Calu3 (cell line): Measurements from ENCODE around the gene RHBDD1. TPM values are rescaled to one million over a fixed set of nuclear protein-coding genes. Genes with fewer than 3 reads are reported as not detected.

Source experiments
- BruUV-seq: library from RNA; stranded (reverse); fragments of 400-500 nt; replicated peaks from 2 replicates; lab custom pipeline; 2021; lab: Mats Ljungman, UMichigan
- CTCF ChIA-PET: fragments of 300-600 bp; sonication (Branson Sonifier 250); formaldehyde crosslinking; loops from one replicate; lab custom pipeline; 2022; ENCODE audit warnings: antibody characterized with exemption; lab: Charles Lee
- DNase-seq: peaks from one replicate; pipeline ENCODE4 v3.0.0; 2022
- H3K27ac Mint-ChIP-seq: one replicate; pipeline ENCODE4 v1.8.0; 2022; ENCODE audit warnings: mixed read lengths; ENCODE audit not compliant: unreplicated experiment
- H3K27me3 Mint-ChIP-seq: one replicate; pipeline ENCODE4 v1.8.0; 2022; ENCODE audit warnings: mixed read lengths; ENCODE audit not compliant: unreplicated experiment
- H3K36me3 Mint-ChIP-seq: one replicate; pipeline ENCODE4 v1.8.0; 2022; ENCODE audit warnings: mild to moderate bottlenecking, moderate library complexity, mixed read lengths; ENCODE audit not compliant: insufficient read depth, unreplicated experiment
- H3K4me1 Mint-ChIP-seq: one replicate; pipeline ENCODE4 v1.8.0; 2022; ENCODE audit warnings: mild to moderate bottlenecking, low read depth, mixed read lengths; ENCODE audit not compliant: unreplicated experiment
- H3K4me3 Mint-ChIP-seq: one replicate; pipeline ENCODE4 v1.8.0; 2022; ENCODE audit warnings: mild to moderate bottlenecking, low read depth, moderate library complexity, mixed read lengths; ENCODE audit not compliant: unreplicated experiment
- H3K9me3 Mint-ChIP-seq: one replicate; pipeline ENCODE4 v1.8.0; 2022; ENCODE audit warnings: low read depth, mixed read lengths; ENCODE audit not compliant: unreplicated experiment
- intact Hi-C: fragments of 100-400 bp; cut with micrococcal nuclease; formaldehyde crosslinking; loops from one replicate; pipeline ENCODE4 v1.10.0; 2022; ENCODE audit not compliant: unreplicated experiment
- total RNA-seq: library from RNA; stranded (reverse); gene quantifications from 2 replicates; pipeline ENCODE4 v1.2.3, GENCODE V29; 2022
- TF ChIP-seq, protein P1 (sequence below): fragments of 200-600 bp; IDR thresholded peaks from one replicate; pipeline ENCODE4 v1.8.0; 2022; ENCODE audit warnings: antibody characterized with exemption; ENCODE audit not compliant: unreplicated experiment

RHBDD1 gene
- total RNA-seq, 1 experiment from 2014 or later, result 28.7 TPM

- no peaks in the 10 kb centered on the region for H3K27me3 Mint-ChIP-seq
Measured at GRCh38 chr2:227020416-227020815, 184.6 kb downstream of the RHBDD1 start.

DNA sequence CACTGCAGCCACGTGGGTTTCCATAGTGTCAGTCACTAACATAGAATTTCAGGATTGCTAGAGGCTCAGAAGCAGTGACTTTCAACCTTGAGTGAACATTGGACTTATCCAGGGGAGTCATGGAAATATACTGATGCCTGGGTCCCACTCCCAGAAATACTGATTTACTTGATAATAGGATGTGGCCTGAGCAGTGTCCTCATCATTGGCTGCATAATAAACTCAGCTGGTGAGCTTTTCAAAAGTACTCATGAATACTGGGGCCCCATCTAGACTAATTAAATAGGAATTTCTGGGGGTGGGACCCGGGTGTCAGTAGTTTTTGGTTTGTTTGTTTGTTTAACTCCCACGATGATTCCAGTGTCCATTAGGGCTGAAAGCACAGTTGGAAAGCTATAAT is 186.8 kb downstream of the RHBDD1 start:
- intact Hi-C loops, result no loop called here
- H3K27me3 Mint-ChIP-seq, result no peaks in the 10 kb centered on the region
- no peaks in the 10 kb centered on the region for H3K9me3 Mint-ChIP-seq
- CTCF ChIA-PET, result interaction anchor here (0.6 kb wide), 1 partner anchor 222 kb away, joined by 3 read pairs; no protein-coding TSS in a partner anchor
- no peak overlapping the region for H3K27ac Mint-ChIP-seq
- no peak overlapping the region for H3K4me3 Mint-ChIP-seq
- BruUV-seq, result no TSS peak
- H3K36me3 Mint-ChIP-seq, result peaks cover 8% of the 10 kb centered on the region
- H3K4me1 Mint-ChIP-seq, result no peaks in the 10 kb centered on the region
- TF ChIP-seq, protein P1, sequence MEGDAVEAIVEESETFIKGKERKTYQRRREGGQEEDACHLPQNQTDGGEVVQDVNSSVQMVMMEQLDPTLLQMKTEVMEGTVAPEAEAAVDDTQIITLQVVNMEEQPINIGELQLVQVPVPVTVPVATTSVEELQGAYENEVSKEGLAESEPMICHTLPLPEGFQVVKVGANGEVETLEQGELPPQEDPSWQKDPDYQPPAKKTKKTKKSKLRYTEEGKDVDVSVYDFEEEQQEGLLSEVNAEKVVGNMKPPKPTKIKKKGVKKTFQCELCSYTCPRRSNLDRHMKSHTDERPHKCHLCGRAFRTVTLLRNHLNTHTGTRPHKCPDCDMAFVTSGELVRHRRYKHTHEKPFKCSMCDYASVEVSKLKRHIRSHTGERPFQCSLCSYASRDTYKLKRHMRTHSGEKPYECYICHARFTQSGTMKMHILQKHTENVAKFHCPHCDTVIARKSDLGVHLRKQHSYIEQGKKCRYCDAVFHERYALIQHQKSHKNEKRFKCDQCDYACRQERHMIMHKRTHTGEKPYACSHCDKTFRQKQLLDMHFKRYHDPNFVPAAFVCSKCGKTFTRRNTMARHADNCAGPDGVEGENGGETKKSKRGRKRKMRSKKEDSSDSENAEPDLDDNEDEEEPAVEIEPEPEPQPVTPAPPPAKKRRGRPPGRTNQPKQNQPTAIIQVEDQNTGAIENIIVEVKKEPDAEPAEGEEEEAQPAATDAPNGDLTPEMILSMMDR, result no peak
- no peak for DNase-seq

More at GRCh38 chr2:227020416-227020815, 184.6 kb downstream of the RHBDD1 start:
- no TSS peak for BruUV-seq
- no peak for DNase-seq
- TF ChIP-seq, protein P1, result no peak
- Mint-ChIP-seq H3K4me3 (no peak overlapping the region), H3K27ac (no peak overlapping the region), H3K4me1 (no peaks in the 10 kb centered on the region), H3K9me3 (no peaks in the 10 kb centered on the region), H3K36me3 (peaks cover 8% of the 10 kb centered on the region)
- CTCF ChIA-PET, result no interaction called here
- intact Hi-C loops, result no loop called here

DNA sequence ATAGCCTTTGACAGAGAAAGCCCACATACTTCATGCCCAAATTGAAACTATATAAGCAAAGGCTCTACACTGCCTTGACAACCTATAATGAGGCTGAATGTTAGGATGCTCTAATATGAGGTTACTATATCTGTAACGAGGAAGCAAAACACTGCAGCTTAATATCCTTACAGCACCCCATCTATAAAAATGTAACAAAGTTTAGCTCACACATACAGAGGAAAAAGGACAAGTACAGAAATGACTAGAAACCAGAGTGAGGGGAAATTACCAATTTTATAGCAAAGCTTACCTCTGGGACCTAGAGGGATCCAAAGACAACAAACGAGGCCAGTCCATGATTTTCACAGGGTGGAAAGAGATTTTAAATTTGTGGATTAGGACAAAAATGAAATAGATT is 189.7 kb downstream of the RHBDD1 start:
- H3K4me3 Mint-ChIP-seq, result no peak overlapping the region
- no peaks in the 10 kb centered on the region for H3K4me1 Mint-ChIP-seq
- no peaks in the 10 kb centered on the region for H3K9me3 Mint-ChIP-seq
- no peak overlapping the region for H3K27ac Mint-ChIP-seq
- no peak for DNase-seq
- H3K36me3 Mint-ChIP-seq, result peaks cover 3% of the 10 kb centered on the region
- intact Hi-C loops, result no loop called here
- no peaks in the 10 kb centered on the region for H3K27me3 Mint-ChIP-seq
- no TSS peak for BruUV-seq
- CTCF ChIA-PET, result interaction anchor here (0.7 kb wide), 1 partner anchor 1372 kb away, joined by 5 read pairs; no protein-coding TSS in a partner anchor
- TF ChIP-seq, protein P1, result no peak

DNA sequence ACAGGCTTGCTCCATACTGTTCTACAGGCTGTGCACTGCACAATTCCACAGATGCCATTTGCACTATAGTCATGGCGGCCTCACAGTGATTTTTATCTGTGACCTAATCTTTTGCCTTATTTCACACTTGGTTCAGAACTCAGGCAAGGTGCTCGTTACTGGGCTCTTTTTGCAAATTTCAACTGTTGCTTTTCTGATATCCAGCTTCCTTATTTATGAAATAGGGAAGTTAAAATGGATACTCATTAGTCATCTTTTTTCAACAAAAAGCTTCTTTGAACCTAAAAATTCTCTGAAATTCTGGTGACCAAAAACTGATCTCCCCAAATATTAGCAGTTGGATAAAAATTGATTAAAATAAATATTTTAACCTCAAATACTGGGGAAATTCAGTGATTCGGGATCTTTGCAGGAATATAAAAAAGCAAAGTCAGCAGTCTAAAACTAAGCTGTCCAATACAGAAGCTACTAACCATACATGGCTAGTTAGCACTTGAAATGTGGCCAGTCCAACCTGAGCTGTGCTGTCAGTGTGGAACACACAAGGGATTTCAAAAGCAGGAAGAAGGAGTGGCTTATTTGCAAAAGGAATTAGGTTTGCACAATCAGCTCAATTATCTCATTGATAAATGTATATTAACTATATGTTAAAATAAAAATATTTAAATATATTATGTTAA is 193.7 kb downstream of the RHBDD1 start:
- no peak overlapping the region for H3K4me3 Mint-ChIP-seq
- intact Hi-C loops, result loop anchor here (10.0 kb wide), 1 partner anchor 195 kb away; no protein-coding TSS in a partner anchor
- CTCF ChIA-PET, result no interaction called here
- BruUV-seq, result no TSS peak
- no peaks in the 10 kb centered on the region for H3K4me1 Mint-ChIP-seq
- H3K27me3 Mint-ChIP-seq, result no peaks in the 10 kb centered on the region
- no peaks in the 10 kb centered on the region for H3K36me3 Mint-ChIP-seq
- TF ChIP-seq, protein P1, result no peak
- H3K27ac Mint-ChIP-seq, result no peak overlapping the region
- no peak for DNase-seq
- H3K9me3 Mint-ChIP-seq, result no peaks in the 10 kb centered on the region
